Endothelial cell of umbilical vein (primary cell): ENCODE measurements around the gene MTCH2. TPM values are rescaled to one million over a fixed set of nuclear protein-coding genes. Genes with fewer than 3 reads are reported as not detected.

Experiments used
- BruUV-seq: library from RNA; stranded (reverse); fragments of 400-500 nt; replicated peaks from 2 replicates; lab custom pipeline; 2021; lab: Mats Ljungman, UMichigan
- CTCF ChIA-PET: fragments of 300-600, 350-600 bp; sonication (Branson Sonifier 250); formaldehyde crosslinking; loops from one replicate; lab custom pipeline; 2021; ENCODE audit warnings: antibody characterized with exemption, inconsistent platforms; lab: Charles Lee
- POLR2A ChIA-PET: fragments of 300-600, 350-600 bp; sonication (Branson Sonifier 250); formaldehyde crosslinking; loops from one replicate; lab custom pipeline; 2021; ENCODE audit warnings: antibody characterized with exemption, inconsistent platforms; lab: Charles Lee
- DNase-seq: peaks from one replicate; pipeline ENCODE4 v3.0.0-alpha.2; 2011; ENCODE audit warnings: low read depth, low spot score
- FAIRE-seq: peaks from 2 replicates; lab custom pipeline; 2011; peaks lifted over from hg19 to GRCh38; lab: Jason Lieb, UNC
- H2AFZ ChIP-seq: 2 replicates; pipeline ENCODE4 v1.6.0; 2012; ENCODE audit warnings: low read depth, low read length, control low read depth, inconsistent platforms
- H3K27ac ChIP-seq: 2 replicates; pipeline ENCODE4 v1.5.1; 2011; ENCODE audit warnings: low read depth, mild to moderate bottlenecking, control low read depth, low read length, moderate library complexity; ENCODE audit not compliant: insufficient read depth
- H3K27me3 ChIP-seq, 2 experiments: 2 replicates each; pipeline versions ENCODE4 v1.6.0 to v1.6.1; 2011; ENCODE audit warnings: low read length in 2 of 2, mixed read lengths in 1 of 2; ENCODE audit not compliant: control insufficient read depth in 2 of 2, insufficient read depth in 2 of 2
- H3K36me3 ChIP-seq, 2 experiments: 2 replicates in 1 of 2; 3 replicates in 1 of 2; pipeline ENCODE4 v1.5.1; 2011; ENCODE audit warnings: low read length in 2 of 2, mild to moderate bottlenecking in 1 of 2, moderate library complexity in 1 of 2; ENCODE audit not compliant: control insufficient read depth in 2 of 2, insufficient read depth in 2 of 2; ENCODE audit errors: extremely low read depth in 1 of 2
- H3K4me1 ChIP-seq: 3 replicates; pipeline ENCODE4 v1.5.1; 2011; ENCODE audit warnings: mild to moderate bottlenecking, low read length; ENCODE audit not compliant: control insufficient read depth, insufficient read depth; ENCODE audit errors: extremely low read depth
- H3K4me2 ChIP-seq: 2 replicates; pipeline ENCODE4 v1.6.1; 2011; ENCODE audit warnings: low read length, control low read depth, mixed read lengths; ENCODE audit not compliant: insufficient read depth
- H3K4me3 ChIP-seq, 3 experiments: fragments of 200-600 bp in 1 of 3; sonication (generic), shearing (Covaris generic) in 1 of 3; replicated peaks in 1 of 3; 2 replicates each; pipeline ENCODE4 v1.5.1; 2011 to 2016; ENCODE audit warnings: control low read depth in 3 of 3, low read length in 3 of 3, mild to moderate bottlenecking in 2 of 3, inconsistent platforms in 1 of 3, low read depth in 1 of 3, moderate library complexity in 1 of 3; ENCODE audit not compliant: insufficient read depth in 1 of 3
- H3K79me2 ChIP-seq: 2 replicates; pipeline ENCODE4 v1.6.0; 2012; ENCODE audit warnings: low read length, inconsistent platforms; ENCODE audit not compliant: control insufficient read depth, insufficient read depth
- H3K9ac ChIP-seq: replicated peaks from 2 replicates; pipeline ENCODE3; 2011; ENCODE audit warnings: low read length, control low read depth; ENCODE audit not compliant: insufficient read depth; ENCODE audit errors: extremely low read depth
- H3K9me1 ChIP-seq: replicated peaks from 3 replicates; pipeline ENCODE4 v1.6.0; 2011; ENCODE audit warnings: mild to moderate bottlenecking, low read length; ENCODE audit not compliant: control insufficient read depth, insufficient read depth; ENCODE audit errors: extremely low read depth
- H3K9me3 ChIP-seq: replicated peaks from 2 replicates; pipeline ENCODE4 v1.5.1; 2012; ENCODE audit warnings: low read length, inconsistent platforms; ENCODE audit not compliant: control insufficient read depth, insufficient read depth
- H4K20me1 ChIP-seq: replicated peaks from 2 replicates; pipeline ENCODE3; 2011; ENCODE audit warnings: mild to moderate bottlenecking, low read length; ENCODE audit not compliant: control insufficient read depth, insufficient read depth; ENCODE audit errors: extremely low read depth
- EZH2 ChIP-seq: IDR thresholded peaks from 2 replicates; pipeline ENCODE4 v1.6.1; 2012; ENCODE audit warnings: borderline replicate concordance, low read depth, mild to moderate bottlenecking, moderate library complexity, low read length, inconsistent platforms; ENCODE audit not compliant: severe bottlenecking
- FOS ChIP-seq: IDR thresholded peaks from 2 replicates; pipeline ENCODE4 v1.6.1; 2011; ENCODE audit warnings: mild to moderate bottlenecking, low read length, moderate library complexity, borderline replicate concordance; ENCODE audit not compliant: insufficient read depth
- GATA2 ChIP-seq: IDR thresholded peaks from 2 replicates; pipeline ENCODE4 v1.7.0; 2011; ENCODE audit warnings: low read depth, mild to moderate bottlenecking, moderate library complexity, mixed read lengths, low read length; ENCODE audit not compliant: insufficient read length, insufficient read depth
- JUN ChIP-seq: IDR thresholded peaks from 2 replicates; pipeline ENCODE4 v1.6.1; 2011; ENCODE audit warnings: borderline replicate concordance, low read depth; ENCODE audit not compliant: insufficient read length, insufficient read depth
- MYC ChIP-seq: IDR thresholded peaks from one replicate; pipeline ENCODE4 v1.6.1; 2011; ENCODE audit warnings: mild to moderate bottlenecking, low read depth, low read length
- POLR2A ChIP-seq: IDR thresholded peaks from 2 replicates; pipeline ENCODE4 v1.6.1; 2012; ENCODE audit warnings: low read depth, mild to moderate bottlenecking, control low read depth, low read length
- POLR2AphosphoS5 ChIP-seq: IDR thresholded peaks from 2 replicates; pipeline ENCODE4 v1.6.1; 2012; ENCODE audit warnings: low read depth, mild to moderate bottlenecking, control low read depth, low read length, moderate library complexity; ENCODE audit not compliant: insufficient read depth
- dilution Hi-C: fragments of 300-500 bp; cut with MboI; formaldehyde crosslinking; loops from one replicate; pipeline ENCODE4 v1.15.0; 2019; ENCODE audit warnings: low sequenced_read_pairs; ENCODE audit not compliant: extremely low pct_ligation_motif_present
- intact Hi-C: fragments of 100-400 bp; cut with micrococcal nuclease; formaldehyde crosslinking; loops from one replicate; pipeline ENCODE4 v1.10.0; 2022
- polyA plus RNA-seq, 4 experiments: library from polyadenylated mRNA; depleted of rRNA in 3 of 4; stranded (reverse) in 3 of 4; unstranded in 1 of 4; fragments of >200 nt; gene quantifications; 2 replicates each; pipeline versions ENCODE4 v1.2.1 to v1.2.3, GENCODE V29; 2011 to 2012; ENCODE audit warnings: missing spikeins in 1 of 4
- total RNA-seq: library from RNA; stranded (reverse); gene quantifications from 2 replicates; pipeline ENCODE4 v1.2.3, GENCODE V29; 2021
- TF ChIP-seq, protein P1 (sequence below), 2 donors: IDR thresholded peaks; 1 replicate in 1 of 2; 2 replicates in 1 of 2; pipeline ENCODE4 v1.5.1; 2011; ENCODE audit warnings: low read length in 2 of 2, mild to moderate bottlenecking in 2 of 2, moderate library complexity in 2 of 2, control low read depth in 1 of 2, inconsistent platforms in 1 of 2, low read depth in 1 of 2; ENCODE audit not compliant: insufficient read depth in 1 of 2; ENCODE audit errors: extremely low read depth in 1 of 2
- TF ChIP-seq, protein P2 (sequence below): IDR thresholded peaks from 2 replicates; pipeline ENCODE4 v1.6.1; 2011; ENCODE audit not compliant: insufficient read depth, insufficient read length

Gene MTCH2
- total and polyA plus RNA-seq, 2 donors (not counting 3 experiments of a cell fraction or from before 2014, with no cell fraction given) = 138 to 144 TPM

DNA sequence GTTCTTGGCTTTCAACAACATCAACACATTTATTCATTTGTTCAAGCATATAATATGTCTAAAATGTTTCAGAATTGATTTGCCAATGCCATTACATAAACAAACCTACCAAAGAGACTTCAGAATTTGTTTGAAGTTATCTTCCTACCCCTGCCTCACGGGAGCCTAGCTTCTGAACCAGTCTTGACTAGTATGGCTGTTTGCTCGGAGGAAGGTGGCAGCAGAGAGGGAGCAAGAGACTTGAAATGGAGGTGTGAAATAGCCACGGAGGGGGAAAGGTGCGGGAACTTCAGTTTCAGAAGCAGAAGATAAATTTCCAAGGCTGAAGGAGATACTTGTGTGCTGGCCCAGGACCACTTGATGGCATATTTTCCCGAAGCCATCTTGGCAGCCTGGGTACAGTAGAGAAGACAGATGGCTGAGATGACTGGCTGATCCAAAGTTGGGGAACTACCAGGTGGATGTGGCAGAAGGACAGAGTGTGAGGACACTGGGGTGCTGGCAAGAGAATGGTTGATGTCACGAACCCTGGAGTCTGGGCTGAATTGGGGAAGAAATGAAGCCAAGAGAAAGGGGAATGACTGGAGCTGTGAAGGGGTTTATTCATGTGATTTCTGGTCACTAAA, 14.0 kb upstream of the MTCH2 start:
- H4K20me1 ChIP-seq = no peaks in the 10 kb centered on the region
- no peak overlapping the region for H3K4me2 ChIP-seq
- intact Hi-C loops = no loop called here
- no peak overlapping the region for H3K9ac ChIP-seq
- dilution Hi-C loops = no loop called here
- no peaks in the 10 kb centered on the region for H3K79me2 ChIP-seq
- TF ChIP-seq EZH2 (no peak), FOS (no peak), GATA2 (no peak), MYC (no peak), JUN (no peak), POLR2A (no peak), POLR2AphosphoS5 (no peak)
- TF ChIP-seq, protein P1, sequence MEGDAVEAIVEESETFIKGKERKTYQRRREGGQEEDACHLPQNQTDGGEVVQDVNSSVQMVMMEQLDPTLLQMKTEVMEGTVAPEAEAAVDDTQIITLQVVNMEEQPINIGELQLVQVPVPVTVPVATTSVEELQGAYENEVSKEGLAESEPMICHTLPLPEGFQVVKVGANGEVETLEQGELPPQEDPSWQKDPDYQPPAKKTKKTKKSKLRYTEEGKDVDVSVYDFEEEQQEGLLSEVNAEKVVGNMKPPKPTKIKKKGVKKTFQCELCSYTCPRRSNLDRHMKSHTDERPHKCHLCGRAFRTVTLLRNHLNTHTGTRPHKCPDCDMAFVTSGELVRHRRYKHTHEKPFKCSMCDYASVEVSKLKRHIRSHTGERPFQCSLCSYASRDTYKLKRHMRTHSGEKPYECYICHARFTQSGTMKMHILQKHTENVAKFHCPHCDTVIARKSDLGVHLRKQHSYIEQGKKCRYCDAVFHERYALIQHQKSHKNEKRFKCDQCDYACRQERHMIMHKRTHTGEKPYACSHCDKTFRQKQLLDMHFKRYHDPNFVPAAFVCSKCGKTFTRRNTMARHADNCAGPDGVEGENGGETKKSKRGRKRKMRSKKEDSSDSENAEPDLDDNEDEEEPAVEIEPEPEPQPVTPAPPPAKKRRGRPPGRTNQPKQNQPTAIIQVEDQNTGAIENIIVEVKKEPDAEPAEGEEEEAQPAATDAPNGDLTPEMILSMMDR (IDR thresholded peaks at IDR 0.05; ENCODE audit: extremely low read depth in 1 of 2, insufficient read depth in 1 of 2, low read depth in 1 of 2, low read length in 2 of 2) = no peak
- TF ChIP-seq, protein P2, sequence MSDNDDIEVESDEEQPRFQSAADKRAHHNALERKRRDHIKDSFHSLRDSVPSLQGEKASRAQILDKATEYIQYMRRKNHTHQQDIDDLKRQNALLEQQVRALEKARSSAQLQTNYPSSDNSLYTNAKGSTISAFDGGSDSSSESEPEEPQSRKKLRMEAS = no peak
- no peak overlapping the region for H3K27ac ChIP-seq
- no peak for DNase-seq
- ChIA-PET CTCF (no interaction called here), POLR2A (no interaction called here)
- H3K36me3 ChIP-seq = no peaks in the 10 kb centered on the region
- H3K27me3 ChIP-seq = peaks cover 2 to 5% of the 10 kb centered on the region in 2 experiments
- H3K9me1 ChIP-seq = no peaks in the 10 kb centered on the region
- no peaks in the 10 kb centered on the region for H3K9me3 ChIP-seq
- BruUV-seq = no TSS peak
- no peak overlapping the region for H2AFZ ChIP-seq
- FAIRE-seq = no peak
- H3K4me3 ChIP-seq = no peak overlapping the region
- H3K4me1 ChIP-seq = no peaks in the 10 kb centered on the region
